ENCODE data around the gene FGR.

Gene FGR

DNA sequence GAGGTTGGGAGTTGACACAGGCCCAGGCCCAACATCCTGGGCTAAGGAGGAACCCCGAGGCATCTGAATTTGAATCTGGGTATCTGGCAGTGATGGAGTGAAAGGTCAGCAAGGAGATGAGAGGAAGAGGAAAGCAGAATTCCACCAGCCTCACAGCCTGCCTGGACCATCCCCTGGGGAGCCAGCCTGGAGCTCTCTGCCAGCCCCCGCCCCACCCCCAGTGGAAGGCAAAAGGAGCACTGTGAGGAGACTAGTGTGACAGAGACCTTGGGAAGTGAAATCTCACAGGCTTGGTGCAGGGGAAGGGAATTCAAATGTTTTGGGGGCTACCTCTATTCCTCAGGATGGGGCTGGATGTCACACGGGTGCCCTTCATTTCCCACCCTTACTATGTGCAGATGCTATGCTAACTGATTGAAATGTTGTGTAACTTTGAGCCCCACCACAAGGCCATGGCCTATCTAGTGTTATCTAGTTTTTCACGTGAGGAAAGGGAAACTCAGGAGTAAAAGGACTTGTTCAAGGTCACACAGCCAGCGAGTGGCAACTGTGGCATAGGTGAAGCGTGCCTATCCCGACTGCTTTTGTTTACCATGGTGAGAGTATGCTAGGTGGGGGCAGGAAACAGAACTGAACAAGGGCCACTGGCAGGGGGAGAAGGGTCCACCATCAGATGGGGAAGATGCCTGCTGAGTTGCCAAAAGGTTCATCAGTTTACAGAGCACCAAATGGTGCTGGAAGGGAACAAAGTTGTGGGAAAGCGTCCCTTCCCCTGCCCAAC lies 60.8 kb downstream of the FGR start:
- no peak for TF ChIP-seq ZNF274 (IDR thresholded peaks at IDR 0.05; ENCODE audit: low read depth, low read length)
- H3K4me3 ChIP-seq (ENCODE audit: low read length), result no peak overlapping the region

GRCh38 chr1:27572679-27573426 lies 62.1 kb downstream of the FGR start:
- no peak overlapping the region for H3K4me3 ChIP-seq (ENCODE audit: low read length)
- TF ChIP-seq ZNF274 (IDR thresholded peaks at IDR 0.05; ENCODE audit: low read depth, low read length), result no peak

- TF ChIP-seq ZNF274 (IDR thresholded peaks at IDR 0.05; ENCODE audit: low read depth, low read length), result no peak
- H3K4me3 ChIP-seq (ENCODE audit: low read length), result no peak overlapping the region
Observed at GRCh38 chr1:27572019-27572678, 62.8 kb downstream of the FGR start.

DNA sequence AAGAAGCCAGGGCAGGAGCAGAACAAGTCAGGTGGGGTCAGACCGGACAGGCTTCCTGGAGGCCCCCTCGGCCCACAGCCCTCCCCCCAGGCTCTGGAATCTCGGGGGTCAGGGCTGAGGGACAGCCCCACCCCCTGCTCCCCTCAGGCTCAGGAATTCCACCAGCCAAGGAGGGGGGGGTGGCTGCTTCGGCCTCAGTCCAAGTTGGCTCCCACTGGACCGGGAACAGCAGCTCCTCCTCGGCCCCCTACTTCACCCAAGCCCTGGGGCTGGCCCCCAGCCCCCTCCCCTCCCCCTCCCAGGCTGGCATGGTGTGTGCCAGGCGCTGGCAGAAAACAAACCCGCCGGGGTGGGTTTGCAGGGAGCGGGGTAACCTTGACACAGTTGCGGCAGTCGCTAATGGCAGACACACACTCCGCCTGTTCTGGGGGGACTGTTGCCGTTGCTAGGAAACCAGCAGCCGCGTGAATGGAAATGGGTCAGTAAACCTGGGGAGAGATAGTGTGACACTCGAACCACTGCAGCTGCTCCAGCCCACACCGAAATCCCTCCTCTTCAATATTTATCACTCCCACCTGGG lies 63.5 kb downstream of the FGR start:
- H3K4me3 ChIP-seq (ENCODE audit: low read length), result no peak overlapping the region
- TF ChIP-seq ZNF274 (IDR thresholded peaks at IDR 0.05; ENCODE audit: low read depth, low read length), result no peak

DNA sequence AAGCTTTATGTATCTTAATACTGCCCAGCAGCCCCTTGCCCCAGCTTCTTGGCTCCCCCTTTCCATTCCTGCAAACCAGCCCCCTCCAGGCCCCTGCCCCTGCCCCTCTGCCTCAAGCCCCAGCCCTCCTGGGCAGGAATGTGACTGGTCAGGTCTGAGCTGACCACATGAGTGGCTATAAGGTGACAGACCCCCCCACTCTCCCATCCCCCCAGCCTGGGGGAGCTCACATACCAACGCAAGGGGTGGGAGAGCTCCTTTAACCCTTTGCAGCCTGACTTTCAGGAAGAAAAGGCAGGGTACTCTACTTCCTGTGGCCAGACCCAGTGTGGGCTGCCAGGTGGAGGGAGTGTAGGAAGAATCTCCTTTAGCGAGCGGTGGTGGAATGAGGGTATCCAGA lies 64.2 kb downstream of the FGR start:
- H3K4me3 ChIP-seq (ENCODE audit: low read length), result no peak overlapping the region

GRCh38 chr1:27570356-27570755 lies 64.6 kb downstream of the FGR start:
- H3K4me3 ChIP-seq (ENCODE audit: low read length), result no peak overlapping the region

More for the DNA sequence above, 64.2 kb downstream of the FGR start:
- no peak for TF ChIP-seq ZNF274 (IDR thresholded peaks at IDR 0.05; ENCODE audit: low read depth, low read length)

DNA sequence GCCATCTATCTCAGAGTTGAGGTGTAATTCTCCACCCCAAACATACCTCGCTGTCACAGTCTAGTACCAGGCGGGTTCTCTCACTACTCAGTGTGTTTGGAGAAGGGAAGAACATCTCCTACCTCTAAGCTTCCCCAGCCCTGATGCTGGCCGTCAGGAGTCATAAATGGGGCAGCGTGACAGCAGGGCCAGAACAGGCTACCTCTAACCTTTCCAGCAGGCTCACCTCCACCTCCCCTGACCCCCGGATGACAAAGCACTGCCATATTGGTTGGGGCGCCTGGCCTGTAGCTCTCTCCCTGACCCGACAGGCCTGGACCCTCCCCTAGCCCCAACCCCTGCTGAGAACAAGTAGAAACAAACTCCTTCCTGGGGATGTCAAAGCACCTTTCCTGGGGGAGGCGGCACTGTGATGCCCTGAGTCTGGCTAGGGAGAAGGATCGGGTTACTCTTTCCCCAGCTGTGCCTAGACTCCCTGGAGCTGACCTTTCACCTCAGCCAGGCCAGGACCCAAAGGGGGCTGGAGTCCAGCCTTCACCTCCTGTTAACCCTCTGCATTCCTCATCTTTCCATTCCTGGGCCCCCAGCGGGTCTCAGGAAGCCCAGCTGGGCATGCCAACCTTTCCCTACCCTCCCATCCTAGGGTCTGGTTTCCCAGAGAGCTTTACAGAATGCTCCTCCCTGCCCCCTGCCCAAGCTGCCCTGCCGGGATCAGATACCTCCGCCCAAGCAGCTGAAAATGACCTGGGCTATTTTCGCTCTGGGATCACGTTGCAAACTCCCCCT lies 65.3 kb downstream of the FGR start:
- TF ChIP-seq ZNF274 (IDR thresholded peaks at IDR 0.05; ENCODE audit: low read depth, low read length), result no peak
- H3K4me3 ChIP-seq (ENCODE audit: low read length), result no peak overlapping the region

More at GRCh38 chr1:27570356-27570755, 64.6 kb downstream of the FGR start:
- TF ChIP-seq ZNF274 (IDR thresholded peaks at IDR 0.05; ENCODE audit: low read depth, low read length), result no peak

DNA sequence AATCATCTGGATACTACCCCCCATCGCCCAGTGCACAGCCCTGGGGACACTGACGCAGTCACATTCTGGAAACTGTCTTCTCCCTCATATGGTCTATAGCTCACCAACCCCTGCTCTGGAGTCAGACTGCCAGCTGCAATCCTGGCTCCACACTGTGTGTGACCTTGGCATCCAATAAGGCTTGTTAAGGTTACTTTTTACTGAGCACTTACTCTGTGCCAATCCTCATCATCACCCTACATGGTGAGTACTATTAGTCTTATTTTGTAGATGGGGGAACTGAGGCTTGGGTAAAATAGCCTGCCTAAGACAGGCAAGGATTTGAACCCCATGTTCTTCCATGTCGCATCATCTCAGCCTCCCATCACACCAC lies 65.9 kb downstream of the FGR start:
- no peak overlapping the region; the same call in 1 of the 2 replicates for H3K4me3 ChIP-seq (ENCODE audit: low read length)

GRCh38 chr1:27568300-27569087 lies 66.5 kb downstream of the FGR start:
- peak overlapping the region; percentile 26; the same call in 1 of the 2 replicates for H3K4me3 ChIP-seq (ENCODE audit: low read length)

More for the DNA sequence above, 65.9 kb downstream of the FGR start:
- TF ChIP-seq ZNF274 (IDR thresholded peaks at IDR 0.05; ENCODE audit: low read depth, low read length), result no peak

DNA sequence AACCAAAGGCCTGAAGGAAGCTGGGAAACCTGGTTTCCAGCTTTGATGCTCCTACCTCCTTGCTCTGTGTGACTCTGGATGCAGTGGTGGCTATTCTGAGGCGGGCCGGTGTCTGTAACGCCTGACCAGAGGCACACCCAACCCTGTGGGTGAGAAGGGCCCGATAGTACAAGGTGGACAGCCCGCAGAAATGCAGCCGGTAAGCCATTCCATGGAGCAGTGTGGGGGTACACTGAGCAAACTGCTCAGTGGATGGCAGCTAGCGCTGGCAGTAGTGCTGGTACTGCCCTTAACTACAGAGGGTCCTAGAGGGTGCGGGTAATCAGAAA lies 67.0 kb downstream of the FGR start:
- TF ChIP-seq ZNF274 (IDR thresholded peaks at IDR 0.05; ENCODE audit: low read depth, low read length), result no peak
- no peak overlapping the region for H3K4me3 ChIP-seq (ENCODE audit: low read length)

More at GRCh38 chr1:27568300-27569087, 66.5 kb downstream of the FGR start:
- TF ChIP-seq ZNF274 (IDR thresholded peaks at IDR 0.05; ENCODE audit: low read depth, low read length), result no peak

DNA sequence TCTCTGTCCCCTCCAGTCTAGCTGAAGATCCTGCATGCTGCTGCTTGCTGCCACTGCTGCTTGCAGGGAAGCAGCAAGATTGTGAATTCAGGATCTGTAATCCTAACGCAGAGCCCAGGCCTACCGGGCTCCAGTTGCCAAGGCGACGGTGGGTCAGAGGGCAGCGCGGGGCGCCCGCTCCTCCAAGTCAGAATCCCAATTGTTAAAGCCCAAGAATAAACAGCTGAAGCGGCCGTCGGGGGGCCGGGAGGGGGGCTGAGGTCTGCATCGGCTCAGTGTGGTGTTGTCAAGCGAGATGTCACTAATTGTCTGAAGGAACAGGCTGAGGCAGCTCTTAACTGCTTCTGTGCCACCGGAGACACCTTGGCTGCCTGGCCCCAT lies 67.8 kb downstream of the FGR start:
- no peak for TF ChIP-seq ZNF274 (IDR thresholded peaks at IDR 0.05; ENCODE audit: low read depth, low read length)
- no peak overlapping the region for H3K4me3 ChIP-seq (ENCODE audit: low read length)

- no peak for TF ChIP-seq ZNF274 (IDR thresholded peaks at IDR 0.05; ENCODE audit: low read depth, low read length)
- H3K4me3 ChIP-seq (ENCODE audit: low read length), result no peak overlapping the region
Observed at GRCh38 chr1:27566462-27567145, 68.4 kb downstream of the FGR start.
